Naive B cell (primary cell): ENCODE measurements around the gene FANK1. TPM values are rescaled to one million over a fixed set of nuclear protein-coding genes. Genes with fewer than 3 reads are reported as not detected.

ENCODE experiments used
- polyA plus RNA-seq, 6 donors: library from polyadenylated mRNA; unstranded; fragments of 300-500 nt; fragmentation: Illumina TruSeq; gene quantifications; one replicate each; pipeline ENCODE4 v1.2.3, GENCODE V29; 2021; ENCODE audit warnings: low read depth in 6 of 6

FANK1 gene
- polyA plus RNA-seq, 6 donors from 2014 or later: not detected

Other genes starting within 250 kb of the FANK1 start
- not detected for gene TEX36, start 213.4 kb upstream of the FANK1 start, polyA plus RNA-seq
- gene EDRF1, start 176.9 kb upstream of the FANK1 start, polyA plus RNA-seq: 10 to 100 TPM; 10.7 to 16.8 (median 14.0) TPM
- gene MMP21, start 120.7 kb upstream of the FANK1 start, polyA plus RNA-seq: not detected
- gene UROS, start 73.3 kb upstream of the FANK1 start, polyA plus RNA-seq: 10 to 100 TPM; 54.1 to 73.5 (median 56.1) TPM
- gene BCCIP, start 73.0 kb upstream of the FANK1 start, polyA plus RNA-seq: 100 to 1,000 TPM in 1 of 6 donors, 10 to 100 TPM in 5; 73.7 to 109 (median 85.7) TPM
- 10 to 100 TPM; 10.8 to 19.3 (median 16.7) TPM for gene DHX32, start 15.3 kb upstream of the FANK1 start, polyA plus RNA-seq